ENCODE results near the gene GDF9. TPM values are rescaled to one million over a fixed set of nuclear protein-coding genes. Genes with fewer than 3 reads are reported as not detected.
A peak's percentile ranks its signal among the peaks of the same experiment; 100 is the strongest.

GDF9 gene
- total and polyA plus RNA-seq, 2 donors = 0.26 to 0.65 TPM

DNA sequence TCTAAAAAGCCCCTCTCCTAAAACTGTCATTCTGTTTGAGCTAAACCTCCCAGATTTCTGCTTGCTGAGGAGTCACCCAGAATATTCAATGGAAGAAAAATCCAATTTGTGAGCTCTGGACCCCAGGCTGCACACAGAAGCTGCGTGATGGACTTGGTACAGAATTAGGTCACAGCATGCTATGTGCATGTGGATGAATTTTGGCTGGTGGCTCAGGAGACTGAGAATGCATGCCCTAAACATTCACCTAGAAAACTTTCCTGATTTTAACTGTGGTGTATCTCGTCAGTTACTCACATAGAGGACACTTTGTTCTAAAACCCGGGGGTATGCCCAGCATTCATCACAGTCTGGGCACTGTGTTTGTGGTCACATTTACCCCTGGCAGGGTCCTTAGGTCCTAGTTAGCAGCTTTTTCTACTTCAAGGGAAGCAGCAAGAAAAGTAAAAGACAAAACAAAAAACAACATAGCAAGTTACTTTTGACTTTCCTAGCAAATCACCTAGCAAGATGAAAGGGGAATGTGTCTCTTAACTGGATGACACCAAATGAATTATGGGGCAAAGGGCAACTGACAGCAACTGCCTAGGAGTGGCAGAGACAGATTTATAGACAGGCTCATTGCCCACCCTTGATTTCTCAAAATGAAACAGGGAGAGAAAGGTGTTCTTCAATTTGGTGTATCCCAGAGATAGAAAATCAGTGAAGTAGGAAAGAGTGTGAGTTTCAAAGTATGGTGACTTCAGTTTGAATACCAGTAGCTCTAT, 27.6 kb downstream of the GDF9 start:
- DNase-seq (ENCODE audit: extremely low spot score) = no peak

DNA sequence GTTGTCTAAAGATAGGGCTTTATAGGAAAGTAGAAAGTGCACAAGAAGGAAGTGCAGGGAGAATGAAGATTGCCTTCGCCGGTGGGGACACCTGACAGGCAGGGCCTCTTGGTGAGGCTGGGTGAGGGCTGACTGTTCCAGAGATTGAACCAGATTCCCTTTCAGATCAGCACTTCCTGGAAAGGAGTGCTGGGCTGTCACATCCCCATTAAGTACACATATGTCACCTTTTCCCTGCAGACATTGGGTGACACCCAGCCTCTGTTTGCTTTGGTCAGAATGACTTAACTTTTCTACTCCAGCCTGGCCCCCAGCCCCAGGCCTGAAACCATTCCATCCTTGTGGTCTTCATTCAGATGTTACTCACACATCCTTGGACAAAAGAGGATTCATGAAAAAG, 28.4 kb downstream of the GDF9 start:
- no peak overlapping the region for H3K4me3 ChIP-seq (ENCODE audit: low read depth, low read length)
- no peak for DNase-seq (ENCODE audit: extremely low spot score)
- no peaks in the 10 kb centered on the region for H3K36me3 ChIP-seq (ENCODE audit: insufficient read depth)
- H3K4me1 ChIP-seq (ENCODE audit: insufficient read depth) = peaks cover 2% of the 10 kb centered on the region
- WGBS = 73% methylated on average over 2 of the region's 2 CpGs
- peak overlapping the region; percentile 90 for H3K27ac ChIP-seq (ENCODE audit: low read depth)

More for the DNA sequence above, 27.6 kb downstream of the GDF9 start:
- Histone ChIP-seq H3K27ac (ENCODE audit: low read depth) (peak overlapping the region; percentile 90), H3K36me3 (ENCODE audit: insufficient read depth) (no peaks in the 10 kb centered on the region), H3K4me1 (ENCODE audit: insufficient read depth) (peaks cover 2% of the 10 kb centered on the region), H3K4me3 (ENCODE audit: low read depth, low read length) (no peak overlapping the region)
- WGBS = 71% methylated on average over 3 of the region's 3 CpGs

DNA sequence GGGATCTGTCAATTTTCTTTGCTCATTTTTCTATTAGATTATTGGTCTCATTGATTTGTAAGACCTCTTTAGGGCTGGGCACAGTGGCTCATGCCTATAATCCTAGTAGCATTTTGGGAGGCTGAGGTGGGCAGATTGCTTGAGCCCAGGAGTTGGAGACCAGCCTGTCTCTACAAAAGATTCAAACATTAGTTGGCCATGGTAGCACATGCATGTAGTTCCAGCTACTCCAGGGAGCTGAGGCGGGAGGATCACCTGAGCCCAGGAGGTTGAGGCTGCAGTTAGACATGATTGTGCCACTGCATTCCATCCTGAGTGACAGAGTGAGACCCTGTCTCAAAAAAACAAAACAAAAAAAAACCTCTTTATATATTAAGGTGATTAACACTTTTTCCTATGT, 29.4 kb downstream of the GDF9 start:
- DNase-seq (ENCODE audit: extremely low spot score) = no peak
- 100% methylated on average over 1 of the region's 1 CpG for WGBS
- Histone ChIP-seq H3K27ac (ENCODE audit: low read depth) (no peak overlapping the region), H3K4me1 (ENCODE audit: insufficient read depth) (peaks cover 2% of the 10 kb centered on the region), H3K36me3 (ENCODE audit: insufficient read depth) (no peaks in the 10 kb centered on the region), H3K4me3 (ENCODE audit: low read depth, low read length) (no peak overlapping the region)

DNA sequence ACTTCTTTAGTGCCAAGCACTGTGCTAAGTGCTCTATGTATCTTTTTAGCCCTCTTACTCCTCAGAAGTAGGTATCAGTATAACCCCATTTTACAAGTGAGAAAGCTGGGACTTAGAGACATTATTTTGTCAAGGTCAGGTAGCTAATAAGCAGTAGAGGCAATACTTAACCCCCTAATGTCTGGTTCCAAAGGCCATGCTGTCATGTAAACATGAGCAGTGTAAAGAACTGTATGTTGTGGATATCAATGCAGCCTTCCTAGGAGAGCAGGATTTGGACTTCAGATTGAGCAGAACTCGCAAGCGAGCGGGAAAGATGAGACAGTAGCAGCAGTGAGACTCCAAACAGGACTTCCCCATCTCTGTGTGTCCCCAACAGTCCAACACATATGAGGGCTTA, 32.2 kb downstream of the GDF9 start:
- Histone ChIP-seq H3K27ac (ENCODE audit: low read depth) (no peak overlapping the region), H3K4me3 (ENCODE audit: low read depth, low read length) (no peak overlapping the region), H3K4me1 (ENCODE audit: insufficient read depth) (no peaks in the 10 kb centered on the region), H3K36me3 (ENCODE audit: insufficient read depth) (no peaks in the 10 kb centered on the region)
- WGBS = 97% methylated on average over 3 of the region's 3 CpGs
- no peak for DNase-seq (ENCODE audit: extremely low spot score)

DNA sequence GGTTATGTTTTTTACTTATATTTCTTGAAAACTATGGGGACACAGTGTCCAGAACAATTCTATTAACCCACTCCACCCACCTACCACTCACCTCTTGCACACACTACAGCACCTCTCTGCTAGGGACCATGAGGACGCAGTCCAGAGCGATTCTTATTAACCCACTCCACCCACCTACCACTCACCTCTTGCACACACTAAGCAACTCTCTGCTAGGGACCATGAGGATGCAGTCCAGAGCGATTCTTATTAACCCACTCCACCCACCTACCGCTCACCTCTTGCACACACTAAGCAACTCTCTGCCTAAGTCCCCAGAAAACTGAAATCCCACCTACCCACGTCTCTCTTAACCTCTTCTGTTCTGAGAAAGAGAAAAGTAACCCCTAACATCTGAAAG, 33.7 kb downstream of the GDF9 start:
- WGBS = 91% methylated on average over 5 of the region's 5 CpGs

DNA sequence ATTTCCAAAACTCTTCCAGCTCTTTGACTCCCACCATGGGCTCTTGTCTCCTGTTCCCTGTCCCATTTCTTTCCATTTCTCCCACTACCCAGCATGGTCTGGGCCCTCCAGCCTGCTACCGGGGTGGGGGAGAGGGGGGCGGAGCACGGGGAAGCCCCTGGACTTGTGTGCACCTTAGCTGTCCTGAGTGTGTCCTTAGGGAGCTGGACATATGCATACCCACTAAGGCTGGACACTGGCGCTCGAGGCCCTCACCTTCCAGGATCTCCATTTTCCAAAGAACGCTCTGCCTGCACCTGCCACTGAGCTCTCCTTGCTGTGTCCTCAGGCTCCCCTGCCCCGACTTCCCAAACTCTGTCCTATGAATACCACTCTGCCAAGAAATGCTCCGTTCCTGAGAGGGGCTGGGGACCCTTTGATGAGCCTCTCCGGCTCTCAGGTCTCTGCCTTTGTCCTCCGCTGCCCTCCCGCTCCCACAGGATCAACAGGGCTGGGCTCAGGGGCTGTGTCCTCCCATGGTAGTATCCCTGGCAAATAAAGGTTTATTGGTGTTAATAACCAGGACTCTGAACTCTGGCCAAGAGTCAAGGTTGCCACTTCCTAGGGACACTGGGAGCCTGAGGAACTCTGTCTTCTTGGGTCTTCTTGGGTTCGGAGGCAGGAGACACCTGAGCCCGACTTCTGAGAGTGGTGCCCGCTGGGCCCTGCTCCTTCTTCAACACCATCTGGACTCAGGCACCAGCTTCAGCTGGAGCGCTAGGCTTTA, 35.0 kb downstream of the GDF9 start:
- no peaks in the 10 kb centered on the region for H3K36me3 ChIP-seq (ENCODE audit: insufficient read depth)
- WGBS = 90% methylated on average over 15 of the region's 15 CpGs
- H3K4me3 ChIP-seq (ENCODE audit: low read depth, low read length) = peak overlapping the region; percentile 84
- peak overlapping the region; percentile 95 for H3K27ac ChIP-seq (ENCODE audit: low read depth)
- no peaks in the 10 kb centered on the region for H3K4me1 ChIP-seq (ENCODE audit: insufficient read depth)
- DNase-seq (ENCODE audit: extremely low spot score) = no peak

More for the DNA sequence above, 33.7 kb downstream of the GDF9 start:
- Histone ChIP-seq H3K27ac (ENCODE audit: low read depth) (no peak overlapping the region), H3K36me3 (ENCODE audit: insufficient read depth) (no peaks in the 10 kb centered on the region), H3K4me1 (ENCODE audit: insufficient read depth) (no peaks in the 10 kb centered on the region), H3K4me3 (ENCODE audit: low read depth, low read length) (no peak overlapping the region)
- no peak for DNase-seq (ENCODE audit: extremely low spot score)

DNA sequence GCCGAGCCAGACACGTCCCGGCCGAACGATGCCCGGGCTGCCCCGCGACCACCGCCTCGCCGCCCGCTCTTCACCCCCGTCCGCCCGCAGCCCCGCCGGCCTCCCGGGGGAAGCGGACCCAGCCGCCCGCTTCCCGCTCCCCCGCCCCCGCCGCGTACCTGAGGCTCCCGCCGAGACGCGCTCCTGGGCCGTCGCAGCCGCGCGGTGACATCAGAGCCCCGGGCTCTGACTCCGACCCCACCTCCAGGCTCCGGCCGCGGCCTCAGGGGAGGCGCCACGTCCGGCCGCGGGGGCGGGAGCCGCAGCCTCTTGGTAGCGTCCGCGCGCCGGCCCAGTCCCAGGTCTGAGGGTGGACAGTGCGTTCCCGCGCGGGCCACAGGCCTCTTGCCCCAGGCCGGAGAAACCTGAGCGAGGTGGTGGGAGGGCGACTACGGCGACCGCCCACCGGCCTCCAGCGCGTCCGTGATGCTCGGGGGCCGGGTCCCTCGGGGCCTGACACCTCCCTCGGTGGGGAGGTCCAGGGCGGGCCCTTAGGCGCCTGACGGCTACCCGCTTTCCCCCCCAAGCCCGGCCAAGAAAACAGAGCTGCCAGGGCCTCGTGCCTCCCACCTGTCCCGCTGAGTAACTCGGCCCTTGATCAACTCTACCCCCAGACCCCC, 35.7 kb downstream of the GDF9 start, which contains the start of gene SHROOM1:
Gene SHROOM1 (minus strand): TSS at position 212 of the 659 bp plus-strand sequence. CDS start 4,507 bp downstream, outside the sequence.
- Histone ChIP-seq H3K27ac (ENCODE audit: low read depth) (peak within 1 kb of the TSS; percentile 95), H3K4me1 (ENCODE audit: insufficient read depth) (no peaks in the 10 kb centered on the region), H3K4me3 (ENCODE audit: low read depth, low read length) (peak within 1 kb of the TSS; percentile 84), H3K36me3 (ENCODE audit: insufficient read depth) (no peaks in the 10 kb centered on the region)
- DNase-seq (ENCODE audit: extremely low spot score) = no peak
- 4% methylated on average over 78 of the region's 78 CpGs for WGBS

DNA sequence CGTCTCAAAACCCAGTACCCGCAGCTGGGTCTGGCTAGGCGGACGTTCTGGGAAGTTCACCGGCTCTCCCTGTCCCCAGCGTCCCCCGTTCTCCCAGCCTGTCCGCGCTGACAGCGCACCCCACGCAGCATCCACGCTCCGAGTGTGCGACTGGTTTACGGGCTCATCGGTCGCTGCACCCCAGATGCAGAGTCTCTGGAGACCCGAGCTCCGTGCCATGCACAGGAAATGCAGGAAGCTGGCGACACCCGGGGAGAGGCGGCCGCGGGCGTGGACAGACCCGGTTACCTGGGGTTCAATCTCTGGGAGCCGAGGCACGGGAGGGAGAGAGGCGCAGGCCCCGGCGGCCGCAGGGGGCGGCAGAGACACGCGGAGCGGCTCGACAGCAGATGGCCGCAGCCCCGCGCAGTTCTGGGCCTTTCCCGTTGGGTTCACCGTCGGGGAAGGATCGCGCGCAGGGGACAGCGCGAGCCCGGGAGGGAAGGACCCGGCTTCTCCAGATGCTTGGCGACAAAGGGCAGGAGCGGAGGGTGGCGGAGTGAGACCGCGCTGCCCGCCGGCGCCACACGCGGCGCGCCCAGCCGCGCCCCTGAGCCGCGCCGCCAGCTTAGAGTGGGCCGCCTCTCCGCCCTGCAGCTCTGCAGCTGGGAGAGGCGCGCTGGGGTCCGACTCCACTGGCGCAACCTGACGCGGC, 36.4 kb downstream of the GDF9 start:
- Histone ChIP-seq H3K4me3 (ENCODE audit: low read depth, low read length) (peak overlapping the region; percentile 84), H3K27ac (ENCODE audit: low read depth) (peak overlapping the region; percentile 95), H3K36me3 (ENCODE audit: insufficient read depth) (no peaks in the 10 kb centered on the region), H3K4me1 (ENCODE audit: insufficient read depth) (no peaks in the 10 kb centered on the region)
- DNase-seq (ENCODE audit: extremely low spot score) = no peak
- WGBS = 3% methylated on average over 75 of the region's 75 CpGs

DNA sequence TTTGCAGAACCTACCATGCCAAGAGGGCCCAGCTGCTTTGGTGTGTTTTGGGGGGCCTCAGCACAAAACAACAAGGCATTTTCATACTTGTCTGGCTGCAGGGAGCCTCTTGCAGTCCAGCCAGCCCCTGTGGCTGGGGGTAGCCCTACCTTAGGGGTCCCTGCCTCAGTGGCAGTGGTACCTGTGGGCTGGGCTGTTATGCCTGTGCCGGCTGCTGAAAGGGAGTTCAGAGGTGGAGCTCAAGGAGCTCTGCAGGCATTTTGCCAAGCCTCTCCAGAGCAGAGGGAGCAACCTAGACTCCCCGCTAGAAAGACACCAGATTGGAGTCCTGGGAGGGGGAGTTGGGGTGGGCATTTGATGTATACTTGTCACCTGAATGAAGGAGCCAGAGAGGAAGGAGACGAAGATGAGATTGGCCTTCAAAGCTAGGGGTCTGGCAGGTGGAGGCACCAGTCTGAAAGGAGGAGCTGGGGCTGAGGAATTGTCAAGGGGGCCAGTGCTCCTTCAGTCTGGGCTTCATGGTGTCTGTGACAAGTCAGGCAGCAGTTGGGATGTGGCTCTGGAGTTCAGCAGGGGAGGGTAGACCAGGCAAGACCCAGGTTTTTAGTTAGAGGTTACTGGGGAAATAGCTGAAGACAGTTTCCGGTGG, 37.3 kb downstream of the GDF9 start:
- Histone ChIP-seq H3K36me3 (ENCODE audit: insufficient read depth) (no peaks in the 10 kb centered on the region), H3K27ac (ENCODE audit: low read depth) (no peak overlapping the region), H3K4me3 (ENCODE audit: low read depth, low read length) (peak overlapping the region; percentile 84), H3K4me1 (ENCODE audit: insufficient read depth) (no peaks in the 10 kb centered on the region)
- 80% methylated on average over 4 of the region's 4 CpGs for WGBS
- no peak for DNase-seq (ENCODE audit: extremely low spot score)

DNA sequence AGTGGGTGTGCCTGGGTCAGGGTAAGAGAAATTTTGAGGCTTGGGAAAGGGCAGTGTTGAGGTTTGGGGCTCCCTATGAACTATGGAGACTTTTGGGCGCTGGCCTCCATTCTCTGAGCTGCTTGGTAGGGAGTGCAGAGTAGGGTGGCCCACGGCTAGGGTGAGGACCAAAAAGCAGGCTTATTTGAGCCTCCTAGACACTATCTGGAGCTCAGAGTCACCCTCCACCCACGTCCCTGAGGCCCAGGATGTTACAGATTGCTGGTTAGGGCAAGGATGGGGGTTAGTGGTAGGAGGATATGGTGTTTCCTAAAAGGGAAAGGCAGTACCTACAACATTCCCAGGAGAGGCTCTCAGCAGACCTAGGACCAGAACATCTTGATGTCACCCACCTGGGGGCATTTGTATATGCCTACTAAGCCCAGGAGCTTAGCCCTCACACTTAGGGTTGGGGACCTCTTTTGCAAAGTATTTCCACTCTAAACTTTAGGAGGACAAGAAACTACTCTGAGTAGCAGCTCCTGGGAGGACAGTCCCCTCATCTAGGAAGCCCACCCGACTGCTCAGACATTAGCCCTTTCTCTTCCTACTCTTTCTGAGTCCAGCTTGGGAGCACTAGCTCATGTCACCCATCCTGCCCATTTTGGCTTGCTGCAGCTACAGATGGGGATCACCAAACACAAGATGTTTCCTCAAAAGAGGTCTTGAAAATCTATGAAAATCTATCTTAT, 38.2 kb downstream of the GDF9 start:
- no peak overlapping the region for H3K4me3 ChIP-seq (ENCODE audit: low read depth, low read length)
- 96% methylated on average over 4 of the region's 4 CpGs for WGBS
- H3K27ac ChIP-seq (ENCODE audit: low read depth) = no peak overlapping the region
- H3K4me1 ChIP-seq (ENCODE audit: insufficient read depth) = no peaks in the 10 kb centered on the region
- no peak for DNase-seq (ENCODE audit: extremely low spot score)
- no peaks in the 10 kb centered on the region for H3K36me3 ChIP-seq (ENCODE audit: insufficient read depth)

DNA sequence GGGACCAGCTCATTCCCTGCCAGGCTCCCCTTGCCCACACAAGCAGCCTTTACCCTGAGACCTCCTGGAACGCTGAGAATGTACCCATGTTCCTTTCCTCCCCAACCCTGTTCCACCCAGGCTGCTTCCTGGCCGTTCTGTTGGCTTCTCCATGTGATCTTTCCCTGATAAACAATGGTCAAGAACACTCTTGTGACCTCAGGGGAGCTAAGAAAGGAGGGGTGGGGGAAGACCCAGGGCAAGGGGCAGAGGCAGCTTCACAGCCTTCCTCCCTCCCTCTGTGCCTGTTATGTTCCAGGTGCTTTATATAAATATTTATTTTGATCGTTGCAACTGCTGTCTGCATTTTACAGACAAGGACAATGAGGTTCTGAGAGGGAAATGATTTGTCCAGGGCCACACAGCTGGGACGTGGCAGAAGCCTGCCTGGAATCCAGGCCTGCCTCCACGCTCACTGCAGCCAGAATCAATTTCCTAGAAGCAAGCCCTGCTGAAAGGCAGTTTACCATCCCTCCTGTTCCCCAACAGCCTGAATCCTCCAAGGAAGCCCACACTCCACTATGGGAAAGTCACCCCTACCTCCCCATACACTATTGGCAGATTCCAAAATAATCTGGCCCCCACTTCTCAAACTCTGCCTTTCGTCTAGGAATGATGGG, 39.7 kb downstream of the GDF9 start:
- no peaks in the 10 kb centered on the region for H3K36me3 ChIP-seq (ENCODE audit: insufficient read depth)
- no peak overlapping the region for H3K4me3 ChIP-seq (ENCODE audit: low read depth, low read length)
- no peaks in the 10 kb centered on the region for H3K4me1 ChIP-seq (ENCODE audit: insufficient read depth)
- H3K27ac ChIP-seq (ENCODE audit: low read depth) = peak overlapping the region; percentile 31
- DNase-seq (ENCODE audit: extremely low spot score) = no peak
- 75% methylated on average over 6 of the region's 6 CpGs for WGBS

DNA sequence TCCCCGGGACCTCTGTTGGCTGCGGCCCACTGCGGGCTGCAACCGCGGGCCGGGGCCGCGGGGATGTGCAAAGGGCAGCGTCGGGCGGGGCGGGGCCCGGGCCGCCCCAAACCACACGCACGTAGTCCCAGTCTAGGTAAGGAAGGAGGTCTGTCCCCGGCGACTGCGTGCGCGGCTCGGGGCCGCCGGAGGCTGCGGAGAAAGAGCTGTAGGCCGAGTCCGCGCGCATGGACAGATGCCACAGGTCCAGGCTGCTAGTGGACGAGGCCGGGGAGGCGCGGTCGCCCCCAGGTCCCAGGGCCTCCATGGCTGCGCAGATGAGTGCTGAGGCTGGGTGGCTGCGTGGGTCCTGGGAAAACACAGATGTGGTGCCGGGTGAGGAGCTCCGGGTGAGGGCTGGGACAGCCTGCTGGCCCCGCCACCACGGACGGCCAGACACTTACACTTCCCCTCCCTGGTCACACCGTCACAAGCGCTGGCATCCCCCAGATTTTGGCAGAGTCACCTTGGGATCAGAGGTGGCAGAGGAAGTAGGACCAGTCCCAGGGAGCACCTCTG, 40.4 kb downstream of the GDF9 start:
- no peak for DNase-seq (ENCODE audit: extremely low spot score)
- H3K27ac ChIP-seq (ENCODE audit: low read depth) = peak overlapping the region; percentile 31
- 48% methylated on average over 43 of the region's 43 CpGs for WGBS
- H3K4me1 ChIP-seq (ENCODE audit: insufficient read depth) = no peaks in the 10 kb centered on the region
- H3K36me3 ChIP-seq (ENCODE audit: insufficient read depth) = no peaks in the 10 kb centered on the region
- H3K4me3 ChIP-seq (ENCODE audit: low read depth, low read length) = peak overlapping the region; percentile 4

Data from urinary bladder (tissue), 4 donors.